Measurements from ENCODE around the gene PPAN. TPM values are rescaled to one million over a fixed set of nuclear protein-coding genes. Genes with fewer than 3 reads are reported as not detected.

The PPAN gene
- polyA plus RNA-seq, 6 donors from 2014 or later = 7.8 to 30.7 (median 15.1) TPM

- H3K4me1 Mint-ChIP-seq = no peaks in the 10 kb centered on the region
- peaks cover 4 to 18% of the 10 kb centered on the region in 2 donors for H3K36me3 Mint-ChIP-seq
- DNase-seq = no peak
- H3K4me3 Mint-ChIP-seq = no peak overlapping the region
- no peak for ATAC-seq (ENCODE audit: low read depth in 2 of 2)
- H3K27ac Mint-ChIP-seq = no peak overlapping the region
- no peaks in the 10 kb centered on the region for H3K27me3 Mint-ChIP-seq
- H3K9me3 Mint-ChIP-seq = no peaks in the 10 kb centered on the region
These were observed 35.3 kb downstream of the PPAN start for GRCh38 chr19:10141479-10141878.

GRCh38 chr19:10141973-10142372 is 35.8 kb downstream of the PPAN start:
- H3K4me3 Mint-ChIP-seq = no peak overlapping the region
- H3K36me3 Mint-ChIP-seq = peaks cover 7 to 20% of the 10 kb centered on the region in 2 donors
- ATAC-seq (ENCODE audit: low read depth in 2 of 2) (no peak), DNase-seq (no peak)
- no peak overlapping the region for H3K27ac Mint-ChIP-seq
- H3K9me3 Mint-ChIP-seq = no peaks in the 10 kb centered on the region
- H3K27me3 Mint-ChIP-seq = no peaks in the 10 kb centered on the region
- no peaks in the 10 kb centered on the region for H3K4me1 Mint-ChIP-seq

GRCh38 chr19:10142701-10143375 is 36.7 kb downstream of the PPAN start:
- Mint-ChIP-seq H3K36me3 (peaks cover 7 to 20% of the 10 kb centered on the region in 2 donors), H3K9me3 (no peaks in the 10 kb centered on the region), H3K27ac (peak overlapping the region in 1 of 6 donors; percentile 64), H3K4me3 (no peak overlapping the region), H3K27me3 (no peaks in the 10 kb centered on the region), H3K4me1 (no peaks in the 10 kb centered on the region)
- no peak for ATAC-seq (ENCODE audit: low read depth in 2 of 2)
- DNase-seq = no peak

GRCh38 chr19:10143681-10144080 is 37.5 kb downstream of the PPAN start:
- Mint-ChIP-seq H3K4me3 (no peak overlapping the region), H3K4me1 (no peaks in the 10 kb centered on the region), H3K27me3 (no peaks in the 10 kb centered on the region), H3K9me3 (no peaks in the 10 kb centered on the region), H3K27ac (no peak overlapping the region), H3K36me3 (peaks cover 7 to 20% of the 10 kb centered on the region in 2 donors)
- no peak for ATAC-seq (ENCODE audit: low read depth in 2 of 2)
- no peak for DNase-seq

- DNase-seq = no peak
- Mint-ChIP-seq H3K4me3 (no peak overlapping the region), H3K27me3 (no peaks in the 10 kb centered on the region), H3K27ac (no peak overlapping the region), H3K36me3 (peaks cover 7 to 17% of the 10 kb centered on the region in 2 donors), H3K4me1 (no peaks in the 10 kb centered on the region), H3K9me3 (no peaks in the 10 kb centered on the region)
- ATAC-seq (ENCODE audit: low read depth in 2 of 2) = no peak
These were observed 38.2 kb downstream of the PPAN start for GRCh38 chr19:10144361-10144760.

GRCh38 chr19:10145031-10145430 is 38.9 kb downstream of the PPAN start:
- Mint-ChIP-seq H3K27me3 (no peaks in the 10 kb centered on the region), H3K36me3 (peaks cover 7 to 14% of the 10 kb centered on the region in 2 donors), H3K4me1 (no peaks in the 10 kb centered on the region), H3K4me3 (no peak overlapping the region), H3K27ac (no peak overlapping the region), H3K9me3 (no peaks in the 10 kb centered on the region)
- ATAC-seq (ENCODE audit: low read depth in 2 of 2) (no peak), DNase-seq (no peak)

- Mint-ChIP-seq H3K27ac (peak overlapping the region in 2 of 6 donors; percentile 44 to 76), H3K4me1 (no peaks in the 10 kb centered on the region)
These were observed 40.0 kb downstream of the PPAN start for GRCh38 chr19:10146142-10146541.

GRCh38 chr19:10149427-10149826 is 43.3 kb downstream of the PPAN start:
- no peak for ATAC-seq (ENCODE audit: low read depth in 2 of 2)
- Mint-ChIP-seq H3K4me1 (no peaks in the 10 kb centered on the region), H3K4me3 (no peak overlapping the region), H3K27ac (no peak overlapping the region), H3K27me3 (no peaks in the 10 kb centered on the region), H3K36me3 (peaks cover 12 to 19% of the 10 kb centered on the region in 2 donors), H3K9me3 (no peaks in the 10 kb centered on the region)
- no peak for DNase-seq

More at GRCh38 chr19:10146142-10146541, 40.0 kb downstream of the PPAN start:
- no peaks in the 10 kb centered on the region for H3K27me3 Mint-ChIP-seq
- ATAC-seq (ENCODE audit: low read depth in 2 of 2) (no peak), DNase-seq (no peak)
- no peaks in the 10 kb centered on the region for H3K9me3 Mint-ChIP-seq
- peaks cover 7 to 14% of the 10 kb centered on the region in 2 donors for H3K36me3 Mint-ChIP-seq
- H3K4me3 Mint-ChIP-seq = no peak overlapping the region

GRCh38 chr19:10151521-10151920 is 45.4 kb downstream of the PPAN start:
- DNase-seq (no peak), ATAC-seq (ENCODE audit: low read depth in 2 of 2) (no peak)
- Mint-ChIP-seq H3K4me1 (no peaks in the 10 kb centered on the region), H3K27ac (peak overlapping the region in 1 of 6 donors; percentile 46), H3K36me3 (peaks cover 13 to 21% of the 10 kb centered on the region in 2 donors), H3K4me3 (no peak overlapping the region), H3K27me3 (no peaks in the 10 kb centered on the region), H3K9me3 (no peaks in the 10 kb centered on the region)

- peaks cover 12 to 19% of the 10 kb centered on the region in 2 donors for H3K36me3 Mint-ChIP-seq
- ATAC-seq (ENCODE audit: low read depth in 2 of 2) (no peak), DNase-seq (no peak)
- no peak overlapping the region for H3K4me3 Mint-ChIP-seq
- no peaks in the 10 kb centered on the region for H3K9me3 Mint-ChIP-seq
- no peaks in the 10 kb centered on the region for H3K27me3 Mint-ChIP-seq
- H3K4me1 Mint-ChIP-seq = no peaks in the 10 kb centered on the region
- H3K27ac Mint-ChIP-seq = no peak overlapping the region
These were observed 45.9 kb downstream of the PPAN start for GRCh38 chr19:10152100-10152499.

GRCh38 chr19:10155839-10156238 is 49.7 kb downstream of the PPAN start:
- DNase-seq = no peak
- Mint-ChIP-seq H3K4me1 (no peaks in the 10 kb centered on the region), H3K27ac (peak overlapping the region in 2 of 6 donors; percentile 24 to 83), H3K9me3 (no peaks in the 10 kb centered on the region), H3K36me3 (peaks cover 19 to 31% of the 10 kb centered on the region in 2 donors), H3K27me3 (no peaks in the 10 kb centered on the region), H3K4me3 (no peak overlapping the region)
- ATAC-seq (ENCODE audit: low read depth in 2 of 2) = no peak

GRCh38 chr19:10158071-10158470 is 51.9 kb downstream of the PPAN start:
- DNase-seq (no peak), ATAC-seq (ENCODE audit: low read depth in 2 of 2) (no peak)
- no peak overlapping the region for H3K27ac Mint-ChIP-seq
- H3K4me1 Mint-ChIP-seq = no peaks in the 10 kb centered on the region
- H3K4me3 Mint-ChIP-seq = no peak overlapping the region
- peaks cover 14 to 31% of the 10 kb centered on the region in 2 donors for H3K36me3 Mint-ChIP-seq
- no peaks in the 10 kb centered on the region for H3K9me3 Mint-ChIP-seq
- no peaks in the 10 kb centered on the region for H3K27me3 Mint-ChIP-seq

GRCh38 chr19:10158485-10158884 is 52.3 kb downstream of the PPAN start:
- H3K27me3 Mint-ChIP-seq = no peaks in the 10 kb centered on the region
- no peaks in the 10 kb centered on the region for H3K4me1 Mint-ChIP-seq
- H3K4me3 Mint-ChIP-seq = no peak overlapping the region
- H3K27ac Mint-ChIP-seq = peak overlapping the region in 1 of 6 donors; percentile 14
- H3K9me3 Mint-ChIP-seq = no peaks in the 10 kb centered on the region
- ATAC-seq (ENCODE audit: low read depth in 2 of 2) = no peak
- peaks cover 17 to 31% of the 10 kb centered on the region in 2 donors for H3K36me3 Mint-ChIP-seq
- no peak for DNase-seq

- DNase-seq (no peak), ATAC-seq (ENCODE audit: low read depth in 2 of 2) (no peak)
- no peak overlapping the region for H3K4me3 Mint-ChIP-seq
- H3K27ac Mint-ChIP-seq = no peak overlapping the region
- no peaks in the 10 kb centered on the region for H3K4me1 Mint-ChIP-seq
- peaks cover 10 to 24% of the 10 kb centered on the region in 2 donors for H3K36me3 Mint-ChIP-seq
- no peaks in the 10 kb centered on the region for H3K9me3 Mint-ChIP-seq
- H3K27me3 Mint-ChIP-seq = no peaks in the 10 kb centered on the region
These were observed 53.4 kb downstream of the PPAN start for GRCh38 chr19:10159610-10160009.

All from naive B cell (primary cell).